HG03196 (cell line): Measurements from ENCODE around the gene COA3.
"Not testable (repeated sequence)": the region's sequence is repeated elsewhere in the genome, so short reads cannot be mapped to it uniquely, and the experiment has no call there.

Source experiments
- ATAC-seq: cut with Tn5 transposase; IDR thresholded peaks from one replicate; pipeline ENCODE4 v1.9.1; 2021; ENCODE audit not compliant: unreplicated experiment

COA3 gene

GRCh38 chr17:42782166-42783061 is 16.1 kb downstream of the COA3 start:
- ATAC-seq = no peak

DNA sequence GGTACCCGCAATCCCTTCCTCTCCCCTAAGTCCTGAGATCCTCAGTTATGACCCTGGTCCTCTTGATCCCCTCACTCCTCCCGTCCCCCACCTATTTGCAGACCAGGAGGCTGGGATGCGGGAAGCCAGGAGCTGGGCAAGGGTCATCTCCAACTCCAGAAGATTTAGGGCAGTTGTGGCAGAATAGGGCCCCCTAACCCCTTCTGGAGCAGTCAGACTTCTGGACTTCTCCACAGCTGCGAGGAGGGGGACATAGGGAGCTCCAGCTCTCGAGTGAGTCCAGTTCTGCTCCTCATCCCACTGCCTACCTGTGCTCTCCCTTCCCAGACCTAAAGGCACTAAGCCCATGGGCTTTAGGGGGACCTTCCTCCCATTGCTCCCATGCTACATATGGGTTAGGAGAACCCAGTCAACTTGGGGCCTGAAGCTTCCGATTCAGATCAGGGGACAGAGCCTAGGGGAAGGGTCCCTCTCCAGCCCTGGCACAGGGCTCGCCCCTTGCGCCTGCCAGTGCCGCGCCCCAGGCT is 16.8 kb downstream of the COA3 start:
- ATAC-seq = no peak

- ATAC-seq = no peak
Measured at GRCh38 chr17:42780851-42781638, 17.5 kb downstream of the COA3 start.

GRCh38 chr17:42779936-42780850 is 18.3 kb downstream of the COA3 start, which contains the start of gene WNK4:
Gene WNK4, plus strand, starts transcription at chr17:42780610. Its CDS starts 89 bp downstream, at chr17:42780699.
- ATAC-seq = no peak

- ATAC-seq = no peak
Measured at GRCh38 chr17:42779304-42779935, 19.1 kb downstream of the COA3 start.

DNA sequence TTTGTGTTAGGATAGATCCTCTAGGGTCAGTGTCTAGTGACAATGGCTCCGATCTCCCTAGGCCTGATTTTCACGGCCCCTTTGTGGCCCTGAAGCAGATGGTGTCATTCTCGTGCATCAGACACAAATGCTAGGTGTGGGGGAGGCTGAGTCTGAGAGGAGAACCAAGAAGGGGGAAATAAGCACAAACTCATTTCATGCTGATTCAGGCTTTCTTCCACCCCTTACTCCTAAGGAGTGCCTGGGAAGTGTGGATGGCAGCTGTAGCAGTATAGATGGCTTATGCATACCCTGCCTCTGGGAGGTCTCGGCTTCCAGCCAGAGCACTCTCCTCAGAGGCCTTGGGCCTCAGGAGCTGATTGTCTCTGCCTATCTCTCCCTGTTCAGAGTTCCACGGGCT is 19.9 kb downstream of the COA3 start:
- ATAC-seq = no peak

GRCh38 chr17:42775534-42776098 is 22.9 kb downstream of the COA3 start:
- ATAC-seq = no peak

GRCh38 chr17:42774066-42774745 is 24.3 kb downstream of the COA3 start:
- no peak for ATAC-seq

- ATAC-seq = no peak
Measured at GRCh38 chr17:42773290-42774035, 25.0 kb downstream of the COA3 start, which contains the start of gene VPS25. Gene VPS25, plus strand, starts transcription at chr17:42773449. Its CDS starts 27 bp downstream, at chr17:42773476.

DNA sequence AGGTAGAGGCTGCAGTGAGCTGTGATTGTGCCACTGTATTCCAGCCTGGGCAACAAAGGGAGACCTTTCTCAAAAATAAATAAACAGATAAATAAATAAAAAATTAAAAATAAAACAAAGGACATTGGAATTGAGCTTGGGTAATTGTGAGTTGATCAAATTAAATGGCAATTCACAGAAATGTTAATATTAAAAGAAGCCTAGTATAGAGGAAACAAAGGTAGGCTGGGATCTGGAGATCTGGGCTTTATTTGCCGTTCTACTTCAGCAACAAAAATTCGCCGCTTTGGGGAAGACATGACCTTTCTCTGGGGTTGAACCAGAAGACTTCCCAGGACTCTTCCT is 25.6 kb downstream of the COA3 start:
- no peak for ATAC-seq

GRCh38 chr17:42769964-42770363 is 28.5 kb downstream of the COA3 start:
- ATAC-seq = not testable (repeated sequence)

DNA sequence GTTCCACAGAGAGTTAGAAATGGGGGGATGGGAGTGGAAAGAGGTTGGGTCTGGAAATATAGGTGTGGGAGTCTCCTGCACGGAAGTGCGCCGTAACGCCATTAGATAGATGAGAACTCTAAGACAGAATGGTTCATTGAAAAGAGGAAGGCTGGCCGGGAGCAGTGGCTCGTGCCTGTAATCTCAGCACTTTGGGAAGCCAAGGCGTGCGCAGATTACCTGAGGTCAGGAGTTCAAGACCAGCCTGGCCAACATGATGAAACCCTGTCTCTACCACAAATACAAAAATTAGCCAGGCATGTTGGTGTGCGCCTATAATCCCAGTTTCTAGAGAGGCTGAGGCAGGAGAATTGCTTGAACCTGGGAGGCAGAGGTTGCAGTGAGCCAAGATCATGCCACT is 30.5 kb downstream of the COA3 start:
- not testable (repeated sequence) for ATAC-seq

- ATAC-seq = no peak
Measured at GRCh38 chr17:42767512-42767911, 31.0 kb downstream of the COA3 start.

- no peak for ATAC-seq
Measured at GRCh38 chr17:42766124-42766523, 32.4 kb downstream of the COA3 start.

DNA sequence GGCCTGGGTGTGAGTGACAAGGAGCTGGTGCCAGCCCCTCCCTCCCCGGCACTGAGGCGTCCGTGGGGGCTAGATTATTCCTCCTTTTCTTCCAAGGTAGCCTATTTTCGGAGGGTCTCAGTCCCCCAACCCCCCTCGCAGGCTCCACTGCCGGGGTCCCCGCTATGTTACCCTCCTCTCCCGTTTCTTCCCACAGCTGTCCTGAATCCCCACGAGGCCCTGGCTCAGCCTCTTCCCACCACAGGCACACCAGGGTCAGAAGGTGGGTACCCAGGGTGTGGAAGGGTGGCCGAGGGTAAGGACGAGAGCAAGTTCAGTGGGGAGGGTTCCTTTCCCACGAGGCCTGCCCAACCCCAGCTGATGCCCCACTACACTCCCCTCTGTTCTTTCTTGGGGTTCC is 36.9 kb downstream of the COA3 start:
- no peak for ATAC-seq

DNA sequence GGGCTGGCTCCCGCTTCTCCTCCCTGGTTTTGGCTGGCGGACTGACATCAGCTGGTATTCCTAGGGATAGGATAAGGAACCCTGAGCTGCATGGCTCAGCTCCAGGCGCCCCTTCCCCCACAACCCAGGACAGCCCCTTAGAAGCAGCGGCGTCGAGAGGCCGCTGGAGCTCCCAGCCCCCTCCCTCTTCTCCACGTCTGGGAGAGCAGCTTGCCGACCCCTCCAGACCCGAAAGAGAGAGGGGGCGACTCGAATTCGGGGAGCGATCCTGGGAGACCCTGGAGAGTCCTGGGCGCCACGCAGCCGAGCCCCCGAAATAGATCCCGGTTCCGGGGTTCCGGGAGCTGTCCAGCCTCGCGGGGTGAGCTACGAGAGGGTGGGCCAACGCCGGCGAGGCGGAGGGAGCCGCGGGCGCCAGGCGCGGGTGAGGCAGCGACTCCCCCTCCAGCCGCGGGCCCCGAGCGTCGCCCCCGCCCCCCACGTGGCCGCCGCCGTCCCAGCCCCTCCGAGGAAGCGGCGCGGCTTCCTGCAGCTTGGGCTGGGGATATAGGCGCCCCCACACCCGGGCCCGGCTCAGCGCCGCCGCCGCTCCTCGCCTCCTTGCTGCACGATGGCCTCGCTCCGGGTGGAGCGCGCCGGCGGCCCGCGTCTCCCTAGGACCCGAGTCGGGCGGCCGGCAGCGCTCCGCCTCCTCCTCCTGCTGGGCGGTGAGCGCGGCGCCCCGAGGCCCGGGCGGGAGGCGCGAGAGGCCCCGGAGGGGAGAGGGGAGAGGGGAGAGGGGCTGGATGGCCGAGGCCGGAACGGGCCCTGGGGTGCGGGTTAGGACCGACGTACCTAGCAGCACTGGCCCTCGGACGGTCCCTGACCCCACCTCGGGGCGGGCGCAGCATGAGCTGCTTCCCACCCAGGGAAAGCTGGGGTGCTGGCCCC is 37.6 kb downstream of the COA3 start, which contains the start of gene RAMP2:
TSS of gene RAMP2 (plus strand) at position 576 of the 930 bp plus-strand sequence. CDS start at position 611, 35 bp downstream.
- ATAC-seq = no peak

DNA sequence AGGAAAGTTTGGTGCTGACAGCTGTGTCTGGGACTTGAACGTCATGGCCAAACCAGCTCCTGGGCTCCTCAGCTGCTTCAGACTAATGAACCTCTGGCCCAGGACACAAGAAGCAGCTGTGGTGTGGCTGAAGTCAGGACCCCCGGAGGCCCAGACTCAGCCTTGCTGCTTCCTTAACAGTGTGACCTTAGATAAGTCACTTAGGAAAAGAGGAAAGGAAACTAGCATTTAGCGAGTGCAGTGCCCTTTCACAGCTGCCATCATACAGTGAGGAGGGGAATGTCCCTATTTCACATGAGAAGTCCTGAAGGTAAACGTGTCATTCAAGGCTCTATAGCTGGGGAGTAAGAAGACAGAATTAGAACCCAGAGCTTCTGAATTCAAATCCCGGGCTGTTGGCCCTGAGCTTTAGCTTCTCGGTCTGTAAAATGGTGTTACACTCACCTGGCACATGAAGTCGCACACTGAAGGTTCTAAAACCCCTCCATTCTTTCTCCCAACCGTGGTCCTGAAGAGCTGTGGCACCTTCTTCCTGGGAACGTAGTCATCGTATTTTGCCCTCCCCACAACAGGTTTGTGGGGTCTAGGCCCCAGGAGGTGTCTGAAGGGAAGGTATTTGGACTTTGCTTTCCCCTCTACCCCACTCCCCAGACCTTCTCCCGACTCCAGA is 38.4 kb downstream of the COA3 start:
- no peak for ATAC-seq
